HG03432 (cell line): ENCODE measurements around the gene NEFH.

Source experiments
- ATAC-seq: cut with Tn5 transposase; IDR thresholded peaks from one replicate; pipeline ENCODE4 v1.9.1; 2021; ENCODE audit warnings: mild to moderate bottlenecking, moderate library complexity; ENCODE audit not compliant: unreplicated experiment

NEFH gene

GRCh38 chr22:29493636-29494035 lies 13.6 kb downstream of the NEFH start:
- ATAC-seq, result no peak

GRCh38 chr22:29499852-29500251 lies 19.8 kb downstream of the NEFH start:
- no peak for ATAC-seq

GRCh38 chr22:29503811-29504372 lies 23.9 kb downstream of the NEFH start:
- no peak for ATAC-seq

- no peak for ATAC-seq
These were observed 29.3 kb downstream of the NEFH start for GRCh38 chr22:29509298-29509697.

- no peak for ATAC-seq
These were observed 29.8 kb downstream of the NEFH start for GRCh38 chr22:29509815-29510214.

GRCh38 chr22:29510542-29510941 lies 30.5 kb downstream of the NEFH start:
- no peak for ATAC-seq

GRCh38 chr22:29511126-29511862 lies 31.3 kb downstream of the NEFH start:
- ATAC-seq, result no peak

- no peak for ATAC-seq
These were observed 32.0 kb downstream of the NEFH start for GRCh38 chr22:29512031-29512430.

GRCh38 chr22:29517215-29517908 lies 37.3 kb downstream of the NEFH start:
- ATAC-seq, result no peak

GRCh38 chr22:29518427-29518826 lies 38.4 kb downstream of the NEFH start:
- no peak for ATAC-seq

GRCh38 chr22:29519996-29520395 lies 40.0 kb downstream of the NEFH start:
- no peak for ATAC-seq

GRCh38 chr22:29520851-29521250 lies 40.8 kb downstream of the NEFH start:
- no peak for ATAC-seq

- ATAC-seq, result no peak
These were observed 41.5 kb downstream of the NEFH start for GRCh38 chr22:29521526-29521925.

- ATAC-seq, result no peak
These were observed 43.7 kb downstream of the NEFH start for GRCh38 chr22:29523761-29524160.

GRCh38 chr22:29524442-29525191 lies 44.6 kb downstream of the NEFH start:
- no peak for ATAC-seq

GRCh38 chr22:29528144-29528543 lies 48.1 kb downstream of the NEFH start:
- no peak for ATAC-seq

- no peak for ATAC-seq
These were observed 50.7 kb downstream of the NEFH start for GRCh38 chr22:29530716-29531115.

GRCh38 chr22:29531419-29531818 lies 51.4 kb downstream of the NEFH start:
- ATAC-seq, result no peak

GRCh38 chr22:29536411-29536810 lies 56.4 kb downstream of the NEFH start:
- no peak for ATAC-seq

GRCh38 chr22:29539105-29539504 lies 59.1 kb downstream of the NEFH start:
- ATAC-seq, result no peak
